HUDEP-2 (cell line): ENCODE results near the gene ZFPM1.

Experiments
- DNase-seq, 76 experiments: peaks; one replicate each; lab custom pipeline; 2025; ENCODE audit not compliant: unreplicated experiment in 76 of 76; lab: John Stamatoyannopoulos, UW

The ZFPM1 gene

GRCh38 chr16:88448461-88449266, 4.4 kb upstream of the ZFPM1 start:
- DNase-seq: no peak

- DNase-seq: no peak
Measured at GRCh38 chr16:88449267-88449561, 3.9 kb upstream of the ZFPM1 start.

GRCh38 chr16:88451586-88452481, 1.2 kb upstream of the ZFPM1 start:
- DNase-seq: peak in 14 of 76 experiments; percentile 11 to 49 (median 25)

- peak in 75 of 76 experiments; percentile 65 to 99 (median 97) for DNase-seq
Measured at GRCh38 chr16:88452482-88453216, 431 bp upstream of the ZFPM1 start.

GRCh38 chr16:88453611-88454522, 787 bp downstream of the ZFPM1 start:
- peak in 10 of 76 experiments; percentile 12 to 49 (median 28) for DNase-seq

- DNase-seq: peak in 37 of 76 experiments; percentile 9 to 63 (median 45)
Measured at GRCh38 chr16:88454523-88454947, 1.5 kb downstream of the ZFPM1 start.

- DNase-seq: peak in 74 of 76 experiments; percentile 44 to 94 (median 82)
Measured at GRCh38 chr16:88455610-88456355, 2.7 kb downstream of the ZFPM1 start.

- DNase-seq: peak in 15 of 76 experiments; percentile 11 to 42 (median 24)
Measured at GRCh38 chr16:88456356-88457292, 3.5 kb downstream of the ZFPM1 start.

GRCh38 chr16:88458039-88458772, 5.1 kb downstream of the ZFPM1 start:
- peak in 74 of 76 experiments; percentile 20 to 92 (median 78) for DNase-seq

GRCh38 chr16:88458773-88459235, 5.7 kb downstream of the ZFPM1 start:
- DNase-seq: peak in 1 of 76 experiments; percentile 36

- DNase-seq: peak in 3 of 76 experiments; percentile 12 to 33 (median 19)
Measured at GRCh38 chr16:88459366-88460073, 6.4 kb downstream of the ZFPM1 start.

- peak in 32 of 76 experiments; percentile 10 to 71 (median 32) for DNase-seq
Measured at GRCh38 chr16:88460496-88461330, 7.6 kb downstream of the ZFPM1 start.

GRCh38 chr16:88461331-88462269, 8.5 kb downstream of the ZFPM1 start:
- peak in 72 of 76 experiments; percentile 22 to 88 (median 60) for DNase-seq

- peak in 4 of 76 experiments; percentile 22 to 64 (median 29) for DNase-seq
Measured at GRCh38 chr16:88462396-88462795, 9.3 kb downstream of the ZFPM1 start.
